Ovary (tissue), 9 donors: Measurements from ENCODE around the gene SRPK3. TPM values are rescaled to one million over a fixed set of nuclear protein-coding genes. Genes with fewer than 3 reads are reported as not detected.

Experiments used
- DNase-seq, 5 donors: peaks; one replicate each; pipeline ENCODE4 v3.0.0-alpha.2; 2019 to 2020
- H3K27ac ChIP-seq, 2 donors: fragments of 200-600 bp; one replicate each; pipeline versions ENCODE4 v1.5.1 to v1.8.0; 2019 to 2022
- H3K27me3 ChIP-seq: fragments of 200-600 bp; one replicate; pipeline ENCODE4 v1.8.0; 2022
- H3K36me3 ChIP-seq: fragments of 200-600 bp; sonication (generic); one replicate; pipeline ENCODE4 v1.5.1; 2019
- H3K4me1 ChIP-seq: one replicate; pipeline ENCODE4 v1.8.1; 2013; ENCODE audit warnings: mild to moderate bottlenecking, moderate library complexity; ENCODE audit not compliant: insufficient read depth
- H3K4me3 ChIP-seq: fragments of 200-600 bp; sonication (generic); one replicate; pipeline ENCODE4 v1.5.1; 2017
- H3K9me3 ChIP-seq, 2 donors: fragments of 200-600 bp in 1 of 2; sonication (generic) in 1 of 2; one replicate each; pipeline versions ENCODE4 v1.5.1 to v1.8.1; 2013 to 2019; ENCODE audit warnings: mild to moderate bottlenecking in 1 of 2, moderate library complexity in 1 of 2
- EP300 ChIP-seq: sonication (generic); formaldehyde crosslinking; IDR thresholded peaks from one replicate; pipeline ENCODE4 v1.6.1; 2017; ENCODE audit warnings: antibody characterized with exemption
- POLR2A ChIP-seq: fragments of 450-650 bp; IDR thresholded peaks from one replicate; pipeline ENCODE4 v1.6.1; 2017; ENCODE audit warnings: antibody characterized with exemption, mild to moderate bottlenecking, moderate library complexity
- WGBS, 3 donors: extraction: QIAGEN DNeasy Blood & Tissue Kit in 1 of 3; methylation state at CpG; one replicate each; pipeline versions ENCODE4 v1.1.5 to v1.1.7; 2013 to 2017; 5-methylcytosine and 5-hydroxymethylcytosine counted together
- intact Hi-C, 4 donors: fragments of 100-400 bp; cut with DNase I; formaldehyde crosslinking; loops; one replicate each; pipeline versions ENCODE4 v1.11.0 to v1.15.1; 2022 to 2023
- polyA plus RNA-seq, 2 donors: library from polyadenylated mRNA; stranded (reverse); fragments of 200-250 nt in 1 of 2; fragments of 350-450 nt in 1 of 2; fragmentation: Illumina TruSeq in 1 of 2; extraction: RNeasy Lipid Tissue Mini Kit (QIAGEN cat#74804) in 1 of 2; gene quantifications; one replicate each; pipeline ENCODE4 v1.2.3, GENCODE V29; 2013 to 2014
- total RNA-seq, 7 donors: library from RNA; depleted of rRNA in 2 of 7; stranded (reverse); fragments of >200 nt in 2 of 7; fragmentation: NEBNext Ultra II Directional in 3 of 7; extraction: Animal tissue kit (Norgen Biotek cat#: 25700) in 3 of 7; gene quantifications; one replicate each; pipeline versions ENCODE4 v1.1.0 to v1.2.4, GENCODE V29; 2016 to 2023
- TF ChIP-seq, protein P1 (sequence below), 3 donors: fragments of 450-650 bp in 2 of 3; fragments of 200-600 bp in 1 of 3; IDR thresholded peaks; one replicate each; pipeline versions ENCODE4 v1.5.1 to v1.8.0; 2016 to 2022; ENCODE audit warnings: antibody characterized with exemption in 3 of 3, mild to moderate bottlenecking in 1 of 3
- donor health status: DM: no; HTN: no; CAD: no; lungs with moderate emphysema.
- donor health status: DM: no; HTN: no; CAD: no.
- donor health status: Bipolar disorder and iron deficiency.
- donor health status: DM: yes; HTN: yes; CAD: no.
- donor health status: DM: no; HTN: no; CAD: no.
- donor health status: DM: yes; HTN: yes; CAD: no.

SRPK3 gene
- total and polyA plus RNA-seq, 9 donors = 0.25 to 2.1 (median 1.4) TPM

- Histone ChIP-seq H3K27ac (no peak overlapping the region), H3K4me1 (no peaks in the 10 kb centered on the region), H3K4me3 (no peak overlapping the region), H3K9me3 (no peaks in the 10 kb centered on the region), H3K36me3 (no peaks in the 10 kb centered on the region), H3K27me3 (no peaks in the 10 kb centered on the region)
- no peak for TF ChIP-seq POLR2A
- TF ChIP-seq, protein P1, sequence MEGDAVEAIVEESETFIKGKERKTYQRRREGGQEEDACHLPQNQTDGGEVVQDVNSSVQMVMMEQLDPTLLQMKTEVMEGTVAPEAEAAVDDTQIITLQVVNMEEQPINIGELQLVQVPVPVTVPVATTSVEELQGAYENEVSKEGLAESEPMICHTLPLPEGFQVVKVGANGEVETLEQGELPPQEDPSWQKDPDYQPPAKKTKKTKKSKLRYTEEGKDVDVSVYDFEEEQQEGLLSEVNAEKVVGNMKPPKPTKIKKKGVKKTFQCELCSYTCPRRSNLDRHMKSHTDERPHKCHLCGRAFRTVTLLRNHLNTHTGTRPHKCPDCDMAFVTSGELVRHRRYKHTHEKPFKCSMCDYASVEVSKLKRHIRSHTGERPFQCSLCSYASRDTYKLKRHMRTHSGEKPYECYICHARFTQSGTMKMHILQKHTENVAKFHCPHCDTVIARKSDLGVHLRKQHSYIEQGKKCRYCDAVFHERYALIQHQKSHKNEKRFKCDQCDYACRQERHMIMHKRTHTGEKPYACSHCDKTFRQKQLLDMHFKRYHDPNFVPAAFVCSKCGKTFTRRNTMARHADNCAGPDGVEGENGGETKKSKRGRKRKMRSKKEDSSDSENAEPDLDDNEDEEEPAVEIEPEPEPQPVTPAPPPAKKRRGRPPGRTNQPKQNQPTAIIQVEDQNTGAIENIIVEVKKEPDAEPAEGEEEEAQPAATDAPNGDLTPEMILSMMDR (IDR thresholded peaks at IDR 0.05) = no peak
- TF ChIP-seq EP300 = no peak
- DNase-seq = peak in 1 of 5 donors; percentile 10
- WGBS, 3 donors = 92 to 94% (median 92%) methylated on average over 20 of the region's 20 CpGs
- intact Hi-C loops = loop anchor here in 3 of 4 donors (5.0 kb wide), 3 partner anchors 185 to 290 kb away; no protein-coding TSS in a partner anchor
These were observed 13.2 kb upstream of the SRPK3 start for GRCh38 chrX:153767674-153768055.

- no peak for TF ChIP-seq EP300
- Histone ChIP-seq H3K4me3 (no peak overlapping the region), H3K27ac (no peak overlapping the region), H3K9me3 (no peaks in the 10 kb centered on the region), H3K36me3 (no peaks in the 10 kb centered on the region), H3K4me1 (no peaks in the 10 kb centered on the region), H3K27me3 (no peaks in the 10 kb centered on the region)
- intact Hi-C loops = loop anchor here in 3 of 4 donors (5.0 kb wide), 3 partner anchors 184 to 289 kb away; no protein-coding TSS in a partner anchor
- WGBS, 3 donors = 86 to 89% (median 88%) methylated on average over 21 to 22 of the region's 22 CpGs
- peak in 3 of 5 donors; percentile 15 to 34 (median 16) for DNase-seq
These were observed 12.3 kb upstream of the SRPK3 start for GRCh38 chrX:153768311-153769157.

DNA sequence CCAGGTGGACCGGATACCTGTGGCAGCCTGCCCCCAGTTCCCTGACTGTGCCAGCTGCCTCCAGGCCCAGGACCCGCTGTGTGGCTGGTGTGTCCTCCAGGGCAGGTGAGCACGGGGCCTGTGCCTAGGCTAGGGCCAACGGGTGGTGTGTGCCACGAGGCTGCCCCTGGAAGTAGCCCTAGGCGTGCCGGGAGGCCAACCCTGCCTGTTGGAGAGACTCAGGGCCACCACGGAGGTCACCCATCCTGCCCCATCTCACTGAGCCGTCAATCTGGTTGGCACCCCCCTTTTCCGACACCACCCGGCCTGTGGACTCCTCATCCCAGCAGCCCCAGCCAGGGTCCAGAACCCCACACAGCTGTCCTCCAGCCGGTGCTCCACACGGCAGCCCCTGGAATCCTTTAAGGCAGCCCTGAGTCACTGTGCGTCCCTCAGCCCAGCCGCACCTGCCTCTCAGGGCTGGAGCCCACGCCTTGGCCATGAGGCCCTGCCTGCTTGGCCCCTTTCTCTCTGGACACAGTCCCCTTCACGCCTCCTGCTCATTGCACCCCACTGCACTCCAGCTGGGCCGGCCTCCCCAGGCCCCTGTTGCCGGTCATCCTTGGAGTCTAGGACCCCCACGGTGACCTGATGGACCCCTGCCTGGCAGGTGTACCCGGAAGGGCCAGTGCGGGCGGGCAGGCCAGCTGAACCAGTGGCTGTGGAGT lies 11.5 kb upstream of the SRPK3 start:
- Histone ChIP-seq H3K27me3 (no peaks in the 10 kb centered on the region), H3K4me3 (no peak overlapping the region), H3K27ac (no peak overlapping the region), H3K36me3 (no peaks in the 10 kb centered on the region), H3K4me1 (no peaks in the 10 kb centered on the region), H3K9me3 (no peaks in the 10 kb centered on the region)
- WGBS, 3 donors = 83 to 90% (median 88%) methylated on average over 21 to 23 of the region's 23 CpGs
- peak in 3 of 5 donors; percentile 12 to 27 (median 20) for DNase-seq
- intact Hi-C loops = loop anchor here in 3 of 4 donors (5.0 kb wide), 3 partner anchors 183 to 288 kb away; no protein-coding TSS in a partner anchor
- TF ChIP-seq POLR2A (no peak), EP300 (no peak)
- TF ChIP-seq, protein P1 (IDR thresholded peaks at IDR 0.05) = no peak

DNA sequence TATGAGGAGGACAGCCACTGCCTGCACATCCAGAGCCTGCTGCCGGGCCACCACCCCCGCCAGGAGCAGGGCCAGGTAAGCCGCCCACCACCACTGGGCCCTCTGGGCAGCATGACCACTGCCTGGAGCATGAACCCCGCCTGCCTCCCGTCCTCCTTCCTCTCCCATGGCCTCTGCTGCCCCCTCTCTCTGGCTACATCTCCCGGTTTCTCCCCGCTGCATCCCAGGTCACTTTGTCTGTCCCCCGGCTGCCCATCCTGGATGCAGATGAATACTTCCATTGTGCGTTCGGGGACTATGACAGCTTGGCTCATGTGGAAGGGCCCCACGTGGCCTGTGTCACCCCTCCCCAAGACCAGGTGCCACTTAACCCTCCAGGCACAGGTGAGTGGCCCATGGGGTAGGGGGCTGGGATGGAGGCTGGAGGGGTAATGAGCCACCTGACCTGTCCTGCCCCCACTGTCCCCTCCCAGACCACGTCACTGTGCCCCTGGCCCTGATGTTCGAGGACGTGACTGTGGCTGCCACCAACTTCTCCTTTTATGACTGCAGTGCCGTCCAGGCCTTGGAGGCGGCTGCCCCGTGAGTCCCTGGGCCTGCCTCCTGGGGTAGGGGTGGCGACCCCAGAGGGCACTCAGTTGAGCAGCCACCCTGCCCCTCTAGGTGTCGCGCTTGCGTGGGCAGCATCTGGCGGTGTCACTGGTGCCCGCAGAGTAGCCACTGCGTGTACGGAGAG lies 10.8 kb upstream of the SRPK3 start:
- WGBS, 3 donors = 84 to 90% (median 88%) methylated on average over 23 to 25 of the region's 25 CpGs
- intact Hi-C loops = loop anchor here in 3 of 4 donors (5.0 kb wide), 4 partner anchors 182 to 1447 kb away; partner anchors contain the start of gene VBP1 (in 1 of the 3)
- no peaks in the 10 kb centered on the region for H3K9me3 ChIP-seq

More for the DNA sequence above, 10.8 kb upstream of the SRPK3 start:
- H3K4me1 ChIP-seq = no peaks in the 10 kb centered on the region
- no peak overlapping the region for H3K27ac ChIP-seq
- DNase-seq = peak in 3 of 5 donors; percentile 11 to 31 (median 16)
- H3K27me3 ChIP-seq = no peaks in the 10 kb centered on the region
- no peak overlapping the region for H3K4me3 ChIP-seq
- TF ChIP-seq, protein P1 (IDR thresholded peaks at IDR 0.05) = no peak
- TF ChIP-seq EP300 = no peak
- no peak for TF ChIP-seq POLR2A
- no peaks in the 10 kb centered on the region for H3K36me3 ChIP-seq
